GM23338 (cell line): ENCODE data around the gene RECQL5. TPM values are rescaled to one million over a fixed set of nuclear protein-coding genes. Genes with fewer than 3 reads are reported as not detected.

Experiments used
- ATAC-seq: fragments of 200-7000 bp; cut with Tn5 transposase; 3 replicates; pipeline ENCODE4 v1.9.1; 2020
- DNase-seq: peaks from one replicate; pipeline ENCODE4 v3.0.0-alpha.2; 2015; ENCODE audit warnings: low spot score
- H2AFZ ChIP-seq: fragments of 200-600 bp; sonication (generic); 2 replicates; pipeline ENCODE4 v1.8.0; 2016; ENCODE audit warnings: antibody characterized with exemption, mild to moderate bottlenecking, moderate library complexity
- H3F3A ChIP-seq: fragments of 200-600 bp; sonication (generic); replicated peaks from 2 replicates; pipeline ENCODE4 v1.8.0; 2017; ENCODE audit warnings: antibody characterized with exemption, mixed run types, low read depth
- H3K27ac ChIP-seq: fragments of 200-600 bp; sonication (generic); 2 replicates; pipeline ENCODE4 v1.6.1; 2016; ENCODE audit warnings: low read depth
- H3K27me3 ChIP-seq: fragments of 200-600 bp; sonication (generic); 2 replicates; pipeline ENCODE4 v1.8.0; 2016; ENCODE audit warnings: mild to moderate bottlenecking, mixed run types, moderate library complexity; ENCODE audit not compliant: insufficient read depth
- H3K36me3 ChIP-seq: fragments of 200-600 bp; sonication (generic); 2 replicates; pipeline ENCODE4 v1.8.0; 2016; ENCODE audit warnings: mild to moderate bottlenecking; ENCODE audit not compliant: insufficient read depth
- H3K4me1 ChIP-seq: fragments of 200-600 bp; sonication (generic); 2 replicates; pipeline ENCODE4 v1.8.0; 2016; ENCODE audit warnings: mild to moderate bottlenecking, moderate library complexity; ENCODE audit not compliant: insufficient read depth
- H3K4me2 ChIP-seq: fragments of 200-600 bp; sonication (generic); 2 replicates; pipeline ENCODE4 v1.7.1; 2017; ENCODE audit warnings: mixed run types
- H3K4me3 ChIP-seq: fragments of 200-600 bp; sonication (generic); 2 replicates; pipeline ENCODE4 v1.6.1; 2016; ENCODE audit warnings: mixed run types
- H3K79me2 ChIP-seq: fragments of 200-600 bp; sonication (generic); replicated peaks from 2 replicates; pipeline ENCODE4 v1.8.0; 2017; ENCODE audit warnings: mild to moderate bottlenecking; ENCODE audit not compliant: insufficient read depth
- H3K9me2 ChIP-seq: fragments of 200-600 bp; sonication (generic); 2 replicates; pipeline ENCODE4 v1.8.0; 2017; ENCODE audit not compliant: insufficient read depth
- H4K20me1 ChIP-seq: fragments of 200-600 bp; sonication (generic); replicated peaks from 2 replicates; pipeline ENCODE4 v1.8.0; 2017; ENCODE audit warnings: mild to moderate bottlenecking; ENCODE audit not compliant: insufficient read depth
- H3K27ac Mint-ChIP-seq: 2 replicates; pipeline ENCODE4 v1.8.0; 2020; ENCODE audit warnings: inconsistent platforms, mild to moderate bottlenecking, moderate library complexity, mixed read lengths
- H3K27me3 Mint-ChIP-seq: 3 replicates; pipeline ENCODE4 v1.8.0; 2022; ENCODE audit warnings: low read depth, mild to moderate bottlenecking, moderate library complexity, mixed read lengths, inconsistent platforms; ENCODE audit not compliant: insufficient read depth, poor library complexity
- H3K36me3 Mint-ChIP-seq: 3 replicates; pipeline ENCODE4 v1.8.0; 2021; ENCODE audit warnings: low read depth, mild to moderate bottlenecking, inconsistent platforms, moderate library complexity, mixed read lengths
- H3K4me1 Mint-ChIP-seq: 3 replicates; pipeline ENCODE4 v1.8.0; 2020; ENCODE audit warnings: mild to moderate bottlenecking, inconsistent platforms, mixed read lengths
- H3K4me3 Mint-ChIP-seq: 3 replicates; pipeline ENCODE4 v1.8.0; 2021; ENCODE audit warnings: moderate library complexity, mild to moderate bottlenecking, inconsistent platforms, mixed read lengths
- H3K9me3 Mint-ChIP-seq: 3 replicates; pipeline ENCODE4 v1.8.0; 2020; ENCODE audit warnings: moderate library complexity, mild to moderate bottlenecking, inconsistent platforms, mixed read lengths
- EZH2phosphoT487 ChIP-seq: fragments of 200-600 bp; sonication (generic); IDR thresholded peaks from one replicate; pipeline ENCODE4 v1.8.1; 2018; ENCODE audit warnings: antibody characterized with exemption; ENCODE audit not compliant: unreplicated experiment
- ZNF331 ChIP-seq: fragments of 250-450 bp; sonication (Bioruptor Pico); IDR thresholded peaks from 2 replicates; pipeline ENCODE4 v1.5.0; 2020; ENCODE audit warnings: low read depth, mild to moderate bottlenecking, moderate library complexity
- polyA plus RNA-seq: library from polyadenylated mRNA; unstranded; fragments of >200 nt; fragmentation: Nextera tagmentation; extraction: Ambion mirVana; gene quantifications from 2 replicates; pipeline ENCODE4 v1.2.1, GENCODE V29; 2016
- total RNA-seq: library from RNA; depleted of rRNA; stranded (reverse); fragments of >200 nt; shearing (Covaris generic); gene quantifications from 2 replicates; pipeline ENCODE4 v1.2.3, GENCODE V29; 2014
- TF ChIP-seq, protein P1 (sequence below), 2 experiments: fragments of 200-600 bp in 1 of 2; sonication (generic) in 1 of 2; conservative IDR thresholded peaks; 2 replicates each; pipeline versions ENCODE4 v1.5.1 to v1.6.1; 2016 to 2017; ENCODE audit warnings: antibody characterized with exemption in 2 of 2, low read depth in 2 of 2, mild to moderate bottlenecking in 2 of 2, moderate library complexity in 1 of 2
- TF ChIP-seq, protein P2 (sequence below): IDR thresholded peaks from 2 replicates; pipeline ENCODE4 v1.6.1; 2016; ENCODE audit warnings: antibody characterized with exemption
- TF ChIP-seq, protein P3 (sequence below): IDR thresholded peaks from one replicate; pipeline ENCODE4 v1.6.1; 2018; ENCODE audit warnings: antibody characterized with exemption; ENCODE audit not compliant: unreplicated experiment

Gene RECQL5
- total and polyA plus RNA-seq, 2 experiments from 2014 or later = 20.0 to 23.3 TPM

DNA sequence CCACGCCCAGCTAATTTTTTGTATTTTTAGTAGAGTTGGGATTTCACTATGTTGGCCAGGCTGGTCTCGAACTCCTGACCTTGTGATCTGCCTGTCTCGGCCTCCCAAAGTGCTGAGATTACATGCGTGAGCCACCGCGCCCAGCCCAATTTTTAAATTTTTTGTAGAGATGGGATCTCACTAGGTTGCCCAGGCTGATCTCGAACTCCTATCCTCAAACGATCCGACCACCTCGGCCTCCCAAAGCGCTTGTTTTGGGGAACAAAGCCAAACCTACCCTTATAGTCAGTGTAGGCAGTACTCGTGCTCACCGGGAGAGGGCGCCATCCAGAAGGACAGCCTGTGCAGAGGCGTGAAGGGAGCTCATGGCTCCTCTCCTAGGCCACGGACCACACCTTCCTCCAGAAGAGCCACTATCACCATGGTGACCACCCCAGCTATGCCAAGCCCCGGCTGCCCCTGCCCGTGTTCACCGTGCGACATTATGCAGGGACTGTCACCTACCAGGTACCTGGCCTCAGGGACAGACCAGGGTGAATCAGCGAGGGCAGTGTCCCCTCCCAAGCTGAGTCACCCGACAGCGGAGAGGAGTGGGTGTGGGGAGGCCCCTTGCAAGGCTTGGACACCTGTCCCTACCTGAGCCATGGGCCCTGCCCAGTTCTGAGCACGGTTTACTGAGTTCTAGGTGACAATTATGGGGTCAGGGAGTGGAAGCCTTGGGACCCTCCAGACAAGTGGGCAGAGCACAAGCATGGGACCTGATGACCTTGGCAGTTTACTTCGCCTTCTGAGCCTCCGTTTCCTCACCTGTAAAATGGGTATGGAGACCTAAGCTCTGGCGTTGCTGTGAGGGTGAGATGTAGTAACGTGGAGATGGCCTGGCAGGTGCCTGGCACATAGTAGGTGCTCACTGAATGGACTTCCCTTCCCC, 65.6 kb downstream of the RECQL5 start:
- DNase-seq (peak; percentile 91), ATAC-seq (peak; percentile 95)
- no peaks in the 10 kb centered on the region for H3K4me1 ChIP-seq
- no peaks in the 10 kb centered on the region for H4K20me1 ChIP-seq
- no peaks in the 10 kb centered on the region for H3K9me3 Mint-ChIP-seq
- H3K9me2 ChIP-seq = no peaks in the 10 kb centered on the region
- H3K4me1 Mint-ChIP-seq = no peaks in the 10 kb centered on the region
- TF ChIP-seq, protein P1, sequence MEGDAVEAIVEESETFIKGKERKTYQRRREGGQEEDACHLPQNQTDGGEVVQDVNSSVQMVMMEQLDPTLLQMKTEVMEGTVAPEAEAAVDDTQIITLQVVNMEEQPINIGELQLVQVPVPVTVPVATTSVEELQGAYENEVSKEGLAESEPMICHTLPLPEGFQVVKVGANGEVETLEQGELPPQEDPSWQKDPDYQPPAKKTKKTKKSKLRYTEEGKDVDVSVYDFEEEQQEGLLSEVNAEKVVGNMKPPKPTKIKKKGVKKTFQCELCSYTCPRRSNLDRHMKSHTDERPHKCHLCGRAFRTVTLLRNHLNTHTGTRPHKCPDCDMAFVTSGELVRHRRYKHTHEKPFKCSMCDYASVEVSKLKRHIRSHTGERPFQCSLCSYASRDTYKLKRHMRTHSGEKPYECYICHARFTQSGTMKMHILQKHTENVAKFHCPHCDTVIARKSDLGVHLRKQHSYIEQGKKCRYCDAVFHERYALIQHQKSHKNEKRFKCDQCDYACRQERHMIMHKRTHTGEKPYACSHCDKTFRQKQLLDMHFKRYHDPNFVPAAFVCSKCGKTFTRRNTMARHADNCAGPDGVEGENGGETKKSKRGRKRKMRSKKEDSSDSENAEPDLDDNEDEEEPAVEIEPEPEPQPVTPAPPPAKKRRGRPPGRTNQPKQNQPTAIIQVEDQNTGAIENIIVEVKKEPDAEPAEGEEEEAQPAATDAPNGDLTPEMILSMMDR (conservative IDR thresholded peaks at IDR 0.05; ENCODE audit: low read depth in 2 of 2) = peak; percentile 93 to 97
- TF ChIP-seq, protein P2, sequence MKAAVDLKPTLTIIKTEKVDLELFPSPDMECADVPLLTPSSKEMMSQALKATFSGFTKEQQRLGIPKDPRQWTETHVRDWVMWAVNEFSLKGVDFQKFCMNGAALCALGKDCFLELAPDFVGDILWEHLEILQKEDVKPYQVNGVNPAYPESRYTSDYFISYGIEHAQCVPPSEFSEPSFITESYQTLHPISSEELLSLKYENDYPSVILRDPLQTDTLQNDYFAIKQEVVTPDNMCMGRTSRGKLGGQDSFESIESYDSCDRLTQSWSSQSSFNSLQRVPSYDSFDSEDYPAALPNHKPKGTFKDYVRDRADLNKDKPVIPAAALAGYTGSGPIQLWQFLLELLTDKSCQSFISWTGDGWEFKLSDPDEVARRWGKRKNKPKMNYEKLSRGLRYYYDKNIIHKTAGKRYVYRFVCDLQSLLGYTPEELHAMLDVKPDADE = no peak
- TF ChIP-seq, protein P3, sequence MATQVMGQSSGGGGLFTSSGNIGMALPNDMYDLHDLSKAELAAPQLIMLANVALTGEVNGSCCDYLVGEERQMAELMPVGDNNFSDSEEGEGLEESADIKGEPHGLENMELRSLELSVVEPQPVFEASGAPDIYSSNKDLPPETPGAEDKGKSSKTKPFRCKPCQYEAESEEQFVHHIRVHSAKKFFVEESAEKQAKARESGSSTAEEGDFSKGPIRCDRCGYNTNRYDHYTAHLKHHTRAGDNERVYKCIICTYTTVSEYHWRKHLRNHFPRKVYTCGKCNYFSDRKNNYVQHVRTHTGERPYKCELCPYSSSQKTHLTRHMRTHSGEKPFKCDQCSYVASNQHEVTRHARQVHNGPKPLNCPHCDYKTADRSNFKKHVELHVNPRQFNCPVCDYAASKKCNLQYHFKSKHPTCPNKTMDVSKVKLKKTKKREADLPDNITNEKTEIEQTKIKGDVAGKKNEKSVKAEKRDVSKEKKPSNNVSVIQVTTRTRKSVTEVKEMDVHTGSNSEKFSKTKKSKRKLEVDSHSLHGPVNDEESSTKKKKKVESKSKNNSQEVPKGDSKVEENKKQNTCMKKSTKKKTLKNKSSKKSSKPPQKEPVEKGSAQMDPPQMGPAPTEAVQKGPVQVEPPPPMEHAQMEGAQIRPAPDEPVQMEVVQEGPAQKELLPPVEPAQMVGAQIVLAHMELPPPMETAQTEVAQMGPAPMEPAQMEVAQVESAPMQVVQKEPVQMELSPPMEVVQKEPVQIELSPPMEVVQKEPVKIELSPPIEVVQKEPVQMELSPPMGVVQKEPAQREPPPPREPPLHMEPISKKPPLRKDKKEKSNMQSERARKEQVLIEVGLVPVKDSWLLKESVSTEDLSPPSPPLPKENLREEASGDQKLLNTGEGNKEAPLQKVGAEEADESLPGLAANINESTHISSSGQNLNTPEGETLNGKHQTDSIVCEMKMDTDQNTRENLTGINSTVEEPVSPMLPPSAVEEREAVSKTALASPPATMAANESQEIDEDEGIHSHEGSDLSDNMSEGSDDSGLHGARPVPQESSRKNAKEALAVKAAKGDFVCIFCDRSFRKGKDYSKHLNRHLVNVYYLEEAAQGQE = no peak
- TF ChIP-seq ZNF331 (CRISPR knock-in tag) (no peak), EZH2phosphoT487 (no peak)
- no peak overlapping the region for H2AFZ ChIP-seq
- H3K27me3 ChIP-seq = no peaks in the 10 kb centered on the region
- H3K4me2 ChIP-seq = no peak overlapping the region
- no peak overlapping the region for H3K27ac Mint-ChIP-seq
- no peak overlapping the region for H3K4me3 ChIP-seq
- H3K4me3 Mint-ChIP-seq = no peak overlapping the region
- H3K27ac ChIP-seq = no peak overlapping the region
- H3K36me3 Mint-ChIP-seq = no peaks in the 10 kb centered on the region; the same call in 2 of the 3 replicates
- H3K79me2 ChIP-seq = no peaks in the 10 kb centered on the region
- 0 out of 2 replicates have a peak, but pooled peaks cover 4% of the 10 kb centered on the region for H3F3A ChIP-seq
- peaks cover 12% of the 10 kb centered on the region for H3K27me3 Mint-ChIP-seq
- no peaks in the 10 kb centered on the region for H3K36me3 ChIP-seq
